IPS DF 6.9 (cell line): ENCODE results near the gene MMP15.

Experiments
- DNase-seq: peaks from one replicate; pipeline ENCODE4 v3.0.0-alpha.2; 2013; ENCODE audit warnings: low read depth, low spot score
- H3K27ac ChIP-seq: one replicate; pipeline ENCODE4 v1.5.1; 2013; ENCODE audit warnings: low read length, control low read depth
- H3K27me3 ChIP-seq: 2 replicates; pipeline ENCODE4 v1.6.1; 2013; ENCODE audit warnings: mild to moderate bottlenecking, low read length; ENCODE audit not compliant: control insufficient read depth, insufficient read depth
- H3K36me3 ChIP-seq: 2 replicates; pipeline ENCODE4 v1.6.1; 2013; ENCODE audit warnings: low read length; ENCODE audit not compliant: control insufficient read depth, insufficient read depth
- H3K4me1 ChIP-seq: 2 replicates; pipeline ENCODE4 v1.6.1; 2013; ENCODE audit warnings: low read length; ENCODE audit not compliant: control insufficient read depth, insufficient read depth
- H3K4me3 ChIP-seq: 2 replicates; pipeline ENCODE4 v1.5.1; 2013; ENCODE audit warnings: mild to moderate bottlenecking, low read length
- H3K9me3 ChIP-seq: 2 replicates; pipeline ENCODE4 v1.6.1; 2013; ENCODE audit warnings: low read length, inconsistent platforms; ENCODE audit not compliant: control insufficient read depth, insufficient read depth
- WGBS: extraction: QIAGEN DNeasy Blood & Tissue Kit; methylation state at CpG from one replicate; pipeline ENCODE4 v1.1.7; 2013; ENCODE audit warnings: mixed read lengths, missing lambda C conversion rate; ENCODE audit not compliant: insufficient read length, insufficient coverage; 5-methylcytosine and 5-hydroxymethylcytosine counted together

Gene MMP15

DNA sequence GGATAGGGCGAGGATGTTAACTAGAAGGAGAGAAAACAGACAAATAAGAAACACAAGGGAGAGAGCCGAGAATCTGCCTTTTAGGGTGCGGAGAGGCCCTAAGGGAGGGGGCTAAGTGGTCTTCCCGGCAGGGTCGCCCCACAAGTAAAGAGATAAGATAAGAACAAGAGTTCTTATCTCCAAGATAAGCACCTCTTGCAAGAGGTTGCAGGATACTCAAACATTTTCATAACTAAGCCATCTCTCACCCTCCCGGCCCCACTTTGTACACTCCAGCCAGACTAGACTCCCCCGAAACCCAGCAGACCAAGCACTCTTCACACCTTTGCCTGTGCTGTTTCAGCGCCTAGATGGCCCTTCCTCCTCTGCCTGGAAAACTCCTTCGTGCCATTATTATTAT lies 39.4 kb upstream of the MMP15 start:
- H3K27ac ChIP-seq = no peak overlapping the region
- H3K4me3 ChIP-seq = no peak overlapping the region; the same call in 1 of the 2 replicates
- DNase-seq = no peak
- WGBS = no CpG with 5 or more reads among the region's 9 CpGs
- H3K27me3 ChIP-seq = peaks cover 7% of the 10 kb centered on the region; the same call in 1 of the 2 replicates
- H3K36me3 ChIP-seq = no peaks in the 10 kb centered on the region
- H3K9me3 ChIP-seq = no peaks in the 10 kb centered on the region
- H3K4me1 ChIP-seq = no peaks in the 10 kb centered on the region

GRCh38 chr16:57987441-57988177 lies 37.9 kb upstream of the MMP15 start:
- no CpG with 5 or more reads among the region's 8 CpGs for WGBS
- Histone ChIP-seq H3K4me3 (no peak overlapping the region), H3K9me3 (no peaks in the 10 kb centered on the region), H3K36me3 (no peaks in the 10 kb centered on the region), H3K4me1 (no peaks in the 10 kb centered on the region), H3K27ac (no peak overlapping the region), H3K27me3 (peaks cover 7% of the 10 kb centered on the region; the same call in 1 of the 2 replicates)
- no peak for DNase-seq

GRCh38 chr16:57988929-57989328 lies 36.6 kb upstream of the MMP15 start:
- DNase-seq = no peak

DNA sequence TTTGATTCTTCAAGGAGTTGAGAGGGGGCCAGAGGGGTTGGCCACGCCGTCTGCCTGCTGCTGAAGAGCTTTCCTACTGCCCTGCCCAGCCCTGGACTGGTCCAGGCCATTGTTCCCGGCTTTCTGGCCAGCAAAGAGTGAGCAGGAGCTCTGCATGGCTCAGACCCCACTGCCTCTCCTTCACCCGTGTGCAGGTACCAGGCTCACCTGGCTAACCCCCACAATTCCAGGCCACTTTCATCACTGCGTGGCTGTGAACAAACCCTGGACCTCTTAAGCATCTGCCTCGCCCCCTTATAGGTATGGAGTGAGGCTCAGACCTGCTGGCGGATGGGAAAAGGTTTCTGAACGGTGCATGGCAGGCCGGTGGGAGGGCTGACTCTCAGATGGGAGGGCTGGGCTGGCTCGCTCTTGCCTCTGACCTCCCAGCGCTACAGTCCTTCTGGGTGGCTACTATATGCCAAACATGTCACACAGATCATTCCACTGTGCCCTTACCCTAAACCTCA lies 33.9 kb upstream of the MMP15 start:
- no peak overlapping the region for H3K4me3 ChIP-seq
- WGBS = no CpG with 5 or more reads among the region's 11 CpGs
- DNase-seq = no peak
- no peak overlapping the region for H3K27ac ChIP-seq
- H3K27me3 ChIP-seq = no peaks in the 10 kb centered on the region
- peaks cover 9% of the 10 kb centered on the region; the same call in 1 of the 2 replicates for H3K36me3 ChIP-seq
- H3K9me3 ChIP-seq = no peaks in the 10 kb centered on the region
- H3K4me1 ChIP-seq = no peaks in the 10 kb centered on the region

More at GRCh38 chr16:57988929-57989328, 36.6 kb upstream of the MMP15 start:
- Histone ChIP-seq H3K4me1 (no peaks in the 10 kb centered on the region), H3K36me3 (peaks cover 1% of the 10 kb centered on the region; the same call in 1 of the 2 replicates), H3K9me3 (no peaks in the 10 kb centered on the region), H3K4me3 (no peak overlapping the region), H3K27me3 (peaks cover 7% of the 10 kb centered on the region; the same call in 1 of the 2 replicates), H3K27ac (no peak overlapping the region)
- WGBS = no CpG with 5 or more reads among the region's 1 CpG

GRCh38 chr16:57992084-57992483 lies 33.5 kb upstream of the MMP15 start:
- DNase-seq = no peak
- Histone ChIP-seq H3K36me3 (peaks cover 14% of the 10 kb centered on the region; the same call in 1 of the 2 replicates), H3K27me3 (no peaks in the 10 kb centered on the region), H3K4me1 (no peaks in the 10 kb centered on the region), H3K9me3 (no peaks in the 10 kb centered on the region), H3K27ac (no peak overlapping the region), H3K4me3 (no peak overlapping the region)
- no CpG with 5 or more reads among the region's 6 CpGs for WGBS

DNA sequence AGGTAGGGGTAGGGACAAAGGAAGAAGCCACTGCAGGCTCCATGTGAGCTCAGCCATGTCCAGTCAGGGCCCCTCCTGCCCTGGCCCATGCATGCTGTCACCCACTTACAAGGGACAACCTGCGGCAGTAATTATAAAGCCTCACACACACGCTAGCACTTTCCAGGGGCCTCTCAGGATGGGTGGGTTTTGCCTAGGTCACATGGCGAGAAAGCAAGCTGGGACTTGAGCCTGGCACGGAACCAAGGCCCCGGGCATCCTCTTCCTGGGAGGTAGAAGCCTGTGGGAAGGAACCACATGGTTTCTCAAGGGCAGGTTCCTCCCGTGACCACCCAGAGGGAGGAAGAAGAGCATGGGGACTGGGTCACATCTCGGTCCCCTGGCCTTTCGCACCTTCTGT lies 32.1 kb upstream of the MMP15 start:
- Histone ChIP-seq H3K27me3 (no peaks in the 10 kb centered on the region), H3K27ac (no peak overlapping the region), H3K36me3 (peaks cover 22% of the 10 kb centered on the region; the same call in 1 of the 2 replicates), H3K9me3 (no peaks in the 10 kb centered on the region), H3K4me3 (no peak overlapping the region), H3K4me1 (no peaks in the 10 kb centered on the region)
- no CpG with 5 or more reads among the region's 8 CpGs for WGBS
- no peak for DNase-seq

- Histone ChIP-seq H3K27ac (no peak overlapping the region), H3K27me3 (no peaks in the 10 kb centered on the region), H3K9me3 (no peaks in the 10 kb centered on the region), H3K4me3 (no peak overlapping the region), H3K36me3 (peaks cover 22% of the 10 kb centered on the region; the same call in 1 of the 2 replicates), H3K4me1 (no peaks in the 10 kb centered on the region)
- DNase-seq = no peak
- WGBS = no CpG with 5 or more reads among the region's 5 CpGs
Observed at GRCh38 chr16:57993897-57994296, 31.7 kb upstream of the MMP15 start.

DNA sequence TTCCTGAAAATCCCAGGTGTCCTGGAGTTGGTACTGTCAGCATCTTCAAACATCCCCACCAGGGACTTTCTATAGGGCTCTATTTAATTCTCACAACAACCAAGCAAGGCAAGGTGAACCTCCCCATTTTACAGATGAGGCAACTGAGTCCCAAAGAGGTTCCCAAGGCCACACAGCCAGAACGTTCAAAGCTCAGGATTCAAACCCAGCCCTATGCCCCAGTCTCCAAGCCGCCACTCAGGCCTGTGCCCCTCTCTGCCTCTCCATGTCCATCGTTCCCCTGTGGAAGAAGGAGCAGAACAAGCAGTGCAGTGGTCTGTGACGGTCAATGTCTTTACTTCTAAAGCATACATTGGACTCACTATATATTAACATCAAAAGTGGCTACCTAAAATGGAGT lies 31.2 kb upstream of the MMP15 start:
- H3K27ac ChIP-seq = no peak overlapping the region
- WGBS = no CpG with 5 or more reads among the region's 4 CpGs
- no peaks in the 10 kb centered on the region for H3K27me3 ChIP-seq
- no peak for DNase-seq
- H3K36me3 ChIP-seq = peaks cover 22% of the 10 kb centered on the region; the same call in 1 of the 2 replicates
- H3K4me3 ChIP-seq = no peak overlapping the region
- no peaks in the 10 kb centered on the region for H3K9me3 ChIP-seq
- H3K4me1 ChIP-seq = no peaks in the 10 kb centered on the region

GRCh38 chr16:57994778-57995177 lies 30.8 kb upstream of the MMP15 start:
- H3K36me3 ChIP-seq = peaks cover 22% of the 10 kb centered on the region; the same call in 1 of the 2 replicates
- H3K27ac ChIP-seq = no peak overlapping the region
- DNase-seq = no peak
- H3K4me3 ChIP-seq = no peak overlapping the region
- no peaks in the 10 kb centered on the region for H3K27me3 ChIP-seq
- WGBS = no CpG with 5 or more reads among the region's 4 CpGs
- H3K9me3 ChIP-seq = no peaks in the 10 kb centered on the region
- H3K4me1 ChIP-seq = peaks cover 2% of the 10 kb centered on the region; the same call in 1 of the 2 replicates

DNA sequence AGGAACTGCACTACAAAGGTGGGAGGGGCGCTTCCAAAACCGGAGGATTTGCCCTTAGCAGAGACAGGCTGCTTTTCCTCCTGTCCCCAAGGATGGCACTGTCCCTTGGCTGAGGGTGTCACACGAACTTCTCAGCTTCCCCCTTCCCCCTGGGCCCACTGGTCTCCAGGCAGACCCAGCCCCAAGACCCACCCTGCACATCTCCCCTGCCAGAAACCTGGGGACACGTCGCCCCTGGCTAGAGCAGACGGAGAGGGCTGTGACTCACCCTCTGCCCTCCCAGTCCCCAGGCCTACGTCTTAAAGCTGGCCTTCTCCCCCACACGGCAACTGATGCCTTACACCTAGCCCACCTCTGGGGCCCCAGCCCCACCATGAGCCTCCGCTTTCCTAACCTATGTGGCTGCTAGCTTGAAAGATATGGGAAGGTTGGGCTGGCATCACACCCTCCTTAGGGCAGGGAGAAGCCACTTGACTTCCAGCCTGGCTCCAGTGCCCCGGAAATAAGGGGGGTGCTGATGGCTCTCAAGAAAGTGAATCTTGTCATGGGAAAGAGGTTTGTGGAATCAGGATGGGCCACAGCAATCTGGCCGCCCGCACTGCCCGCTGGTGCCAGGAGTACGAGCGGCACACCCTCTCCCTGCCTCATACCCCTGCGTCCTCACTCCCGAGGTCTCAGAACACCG lies 29.7 kb upstream of the MMP15 start:
- H3K27me3 ChIP-seq = no peaks in the 10 kb centered on the region
- peaks cover 2% of the 10 kb centered on the region; the same call in 1 of the 2 replicates for H3K4me1 ChIP-seq
- peaks cover 22% of the 10 kb centered on the region; the same call in 1 of the 2 replicates for H3K36me3 ChIP-seq
- no peak overlapping the region for H3K4me3 ChIP-seq
- H3K9me3 ChIP-seq = no peaks in the 10 kb centered on the region
- H3K27ac ChIP-seq = no peak overlapping the region
- no CpG with 5 or more reads among the region's 18 CpGs for WGBS
- DNase-seq = no peak
